Subcutaneous abdominal adipose tissue (tissue), 5 donors: ENCODE data around the gene USP33.
"Not testable (repeated sequence)": the region's sequence is repeated elsewhere in the genome, so short reads cannot be mapped to it uniquely, and the experiment has no call there.

ENCODE experiments used
- H3K27ac ChIP-seq: one replicate; pipeline ENCODE4 v1.7.0; 2013; ENCODE audit warnings: low read depth, mild to moderate bottlenecking, inconsistent platforms, low read length, moderate library complexity
- H3K27me3 ChIP-seq, 5 donors: one replicate each; pipeline ENCODE4 v1.7.0; 2013; ENCODE audit warnings: low read length in 5 of 5, inconsistent platforms in 1 of 5; ENCODE audit not compliant: control insufficient read depth in 5 of 5, insufficient read depth in 4 of 5
- H3K36me3 ChIP-seq, 5 donors: one replicate each; pipeline ENCODE4 v1.7.0; 2013; ENCODE audit warnings: low read length in 5 of 5; ENCODE audit not compliant: control insufficient read depth in 5 of 5, insufficient read depth in 5 of 5
- H3K4me1 ChIP-seq, 5 donors: one replicate each; pipeline ENCODE4 v1.7.0; 2013; ENCODE audit warnings: low read length in 5 of 5, mild to moderate bottlenecking in 3 of 5, moderate library complexity in 1 of 5; ENCODE audit not compliant: control insufficient read depth in 5 of 5, insufficient read depth in 5 of 5
- H3K4me3 ChIP-seq, 5 donors: one replicate each; pipeline ENCODE4 v1.7.0; 2013; ENCODE audit warnings: low read length in 5 of 5, low read depth in 1 of 5
- H3K9ac ChIP-seq, 5 donors: one replicate each; pipeline ENCODE4 v1.7.0; 2013; ENCODE audit warnings: low read length in 5 of 5, mild to moderate bottlenecking in 4 of 5, moderate library complexity in 3 of 5
- H3K9me3 ChIP-seq, 5 donors: one replicate each; pipeline ENCODE4 v1.7.0; 2013; ENCODE audit warnings: low read length in 5 of 5; ENCODE audit not compliant: control insufficient read depth in 5 of 5
- donor health status: healthy.
- donor health status: healthy.
- donor health status: healthy.
- donor health status: healthy.
- donor health status: healthy.

Gene USP33

GRCh38 chr1:77759071-77760028 is at the start of gene USP33:
USP33 (minus strand) TSS chr1:77759852; CDS start chr1:77741697, 18,155 bp downstream.
- H3K27me3 ChIP-seq, result no peaks in the 10 kb centered on the region
- no peaks in the 10 kb centered on the region for H3K36me3 ChIP-seq
- no peaks in the 10 kb centered on the region for H3K9me3 ChIP-seq
- H3K4me3 ChIP-seq, result peak within 1 kb of the TSS; percentile 84 to 99 (median 96)
- H3K27ac ChIP-seq, result peak within 1 kb of the TSS; percentile 98
- H3K4me1 ChIP-seq, result peaks cover 5 to 50% (median 35%) of the 10 kb centered on the region in 5 donors
- H3K9ac ChIP-seq, result peak within 1 kb of the TSS; percentile 78 to 98 (median 93)

- H3K27ac ChIP-seq, result no peak overlapping the region
- H3K4me1 ChIP-seq, result no peaks in the 10 kb centered on the region
- H3K9me3 ChIP-seq, result no peaks in the 10 kb centered on the region
- no peak overlapping the region for H3K9ac ChIP-seq
- H3K36me3 ChIP-seq, result peaks cover 18 to 33% (median 25%) of the 10 kb centered on the region in 5 donors
- no peak overlapping the region for H3K4me3 ChIP-seq
- no peaks in the 10 kb centered on the region for H3K27me3 ChIP-seq
These were observed 43.7 kb upstream of the USP33 start for GRCh38 chr1:77803371-77803770.

- Histone ChIP-seq H3K4me1 (no peaks in the 10 kb centered on the region), H3K27ac (no peak overlapping the region), H3K36me3 (peaks cover 8 to 26% (median 14%) of the 10 kb centered on the region in 5 donors), H3K27me3 (no peaks in the 10 kb centered on the region), H3K9ac (no peak overlapping the region), H3K4me3 (no peak overlapping the region), H3K9me3 (no peaks in the 10 kb centered on the region)
These were observed 42.4 kb upstream of the USP33 start for GRCh38 chr1:77802026-77802425.

GRCh38 chr1:77797991-77798390 is 38.3 kb upstream of the USP33 start:
- Histone ChIP-seq H3K27ac (no peak overlapping the region), H3K4me1 (no peaks in the 10 kb centered on the region), H3K9me3 (no peaks in the 10 kb centered on the region), H3K4me3 (no peak overlapping the region), H3K9ac (no peak overlapping the region), H3K36me3 (peaks cover 8 to 27% (median 13%) of the 10 kb centered on the region in 5 donors), H3K27me3 (no peaks in the 10 kb centered on the region)

GRCh38 chr1:77796695-77797405 is 37.2 kb upstream of the USP33 start:
- Histone ChIP-seq H3K36me3 (peaks cover 6 to 19% (median 7%) of the 10 kb centered on the region in 5 donors), H3K9ac (no peak overlapping the region), H3K4me1 (no peaks in the 10 kb centered on the region)

GRCh38 chr1:77794550-77794949 is 34.9 kb upstream of the USP33 start:
- H3K27ac ChIP-seq, result no peak overlapping the region

More at GRCh38 chr1:77796695-77797405, 37.2 kb upstream of the USP33 start:
- Histone ChIP-seq H3K27ac (no peak overlapping the region), H3K9me3 (no peaks in the 10 kb centered on the region), H3K27me3 (no peaks in the 10 kb centered on the region), H3K4me3 (no peak overlapping the region)

GRCh38 chr1:77786093-77786741 is 26.6 kb upstream of the USP33 start:
- not testable (repeated sequence) for H3K9me3 ChIP-seq, H3K27ac ChIP-seq
- peaks cover 13 to 39% (median 19%) of the 10 kb centered on the region in 5 donors for H3K36me3 ChIP-seq

More at GRCh38 chr1:77794550-77794949, 34.9 kb upstream of the USP33 start:
- H3K9ac ChIP-seq, result no peak overlapping the region
- H3K27me3 ChIP-seq, result no peaks in the 10 kb centered on the region
- no peaks in the 10 kb centered on the region for H3K9me3 ChIP-seq
- no peak overlapping the region for H3K4me3 ChIP-seq
- H3K36me3 ChIP-seq, result peaks cover 7 to 25% (median 10%) of the 10 kb centered on the region in 5 donors
- no peaks in the 10 kb centered on the region for H3K4me1 ChIP-seq

GRCh38 chr1:77783141-77783540 is 23.5 kb upstream of the USP33 start:
- peaks cover 0 to 7% (median 0%) of the 10 kb centered on the region in 5 donors for H3K9me3 ChIP-seq

More at GRCh38 chr1:77786093-77786741, 26.6 kb upstream of the USP33 start:
- not testable (repeated sequence) for H3K4me3 ChIP-seq, H3K27me3 ChIP-seq, H3K4me1 ChIP-seq, H3K9ac ChIP-seq

GRCh38 chr1:77781683-77782082 is 22.0 kb upstream of the USP33 start:
- no peak overlapping the region for H3K27ac ChIP-seq
- H3K9me3 ChIP-seq, result peaks cover 0 to 7% (median 0%) of the 10 kb centered on the region in 5 donors
- peaks cover 2 to 17% (median 14%) of the 10 kb centered on the region in 5 donors for H3K4me1 ChIP-seq
- H3K9ac ChIP-seq, result peak overlapping the region in 2 of 5 donors; percentile 30 to 51
- no peaks in the 10 kb centered on the region for H3K27me3 ChIP-seq
- peaks cover 7 to 21% (median 10%) of the 10 kb centered on the region in 5 donors for H3K36me3 ChIP-seq
- no peak overlapping the region for H3K4me3 ChIP-seq

More at GRCh38 chr1:77783141-77783540, 23.5 kb upstream of the USP33 start:
- peaks cover 7 to 28% (median 12%) of the 10 kb centered on the region in 5 donors for H3K36me3 ChIP-seq
- no peak overlapping the region for H3K9ac ChIP-seq
- peaks cover 2 to 17% (median 14%) of the 10 kb centered on the region in 5 donors for H3K4me1 ChIP-seq
- no peak overlapping the region for H3K27ac ChIP-seq
- no peaks in the 10 kb centered on the region for H3K27me3 ChIP-seq
- no peak overlapping the region for H3K4me3 ChIP-seq
